ENCODE data around the gene NOD2.

Gene NOD2

DNA sequence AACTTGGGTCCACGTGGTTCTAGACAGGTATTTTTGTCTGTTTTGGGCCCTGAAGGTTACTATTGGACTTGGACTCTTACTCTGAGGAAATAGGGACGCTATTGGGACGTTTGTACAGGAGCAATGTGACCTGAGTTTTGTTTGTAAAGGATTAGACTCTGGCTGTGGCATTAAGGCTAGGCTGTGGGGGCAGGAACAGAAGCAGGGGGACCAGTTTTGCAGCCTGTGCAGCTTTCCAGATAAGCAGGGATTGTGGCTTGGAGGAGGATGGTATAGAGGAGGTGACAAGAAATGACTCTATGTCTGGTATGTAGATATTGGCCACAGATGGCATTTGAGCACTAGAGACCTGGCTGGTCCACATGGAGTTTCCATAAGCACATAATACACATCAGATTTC lies 12.8 kb downstream of the NOD2 start:
- in situ Hi-C loops (cut with MboI; ENCODE audit: low sequenced_read_pairs, unreplicated experiment): no loop called here
- no peak for DNase-seq (ENCODE audit: low spot score)
- TF ChIP-seq, protein P1, sequence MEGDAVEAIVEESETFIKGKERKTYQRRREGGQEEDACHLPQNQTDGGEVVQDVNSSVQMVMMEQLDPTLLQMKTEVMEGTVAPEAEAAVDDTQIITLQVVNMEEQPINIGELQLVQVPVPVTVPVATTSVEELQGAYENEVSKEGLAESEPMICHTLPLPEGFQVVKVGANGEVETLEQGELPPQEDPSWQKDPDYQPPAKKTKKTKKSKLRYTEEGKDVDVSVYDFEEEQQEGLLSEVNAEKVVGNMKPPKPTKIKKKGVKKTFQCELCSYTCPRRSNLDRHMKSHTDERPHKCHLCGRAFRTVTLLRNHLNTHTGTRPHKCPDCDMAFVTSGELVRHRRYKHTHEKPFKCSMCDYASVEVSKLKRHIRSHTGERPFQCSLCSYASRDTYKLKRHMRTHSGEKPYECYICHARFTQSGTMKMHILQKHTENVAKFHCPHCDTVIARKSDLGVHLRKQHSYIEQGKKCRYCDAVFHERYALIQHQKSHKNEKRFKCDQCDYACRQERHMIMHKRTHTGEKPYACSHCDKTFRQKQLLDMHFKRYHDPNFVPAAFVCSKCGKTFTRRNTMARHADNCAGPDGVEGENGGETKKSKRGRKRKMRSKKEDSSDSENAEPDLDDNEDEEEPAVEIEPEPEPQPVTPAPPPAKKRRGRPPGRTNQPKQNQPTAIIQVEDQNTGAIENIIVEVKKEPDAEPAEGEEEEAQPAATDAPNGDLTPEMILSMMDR (IDR thresholded peaks at IDR 0.05; ENCODE audit: borderline replicate concordance, control extremely low read depth, extremely low read depth, insufficient read depth, missing control alignments): no peak

DNA sequence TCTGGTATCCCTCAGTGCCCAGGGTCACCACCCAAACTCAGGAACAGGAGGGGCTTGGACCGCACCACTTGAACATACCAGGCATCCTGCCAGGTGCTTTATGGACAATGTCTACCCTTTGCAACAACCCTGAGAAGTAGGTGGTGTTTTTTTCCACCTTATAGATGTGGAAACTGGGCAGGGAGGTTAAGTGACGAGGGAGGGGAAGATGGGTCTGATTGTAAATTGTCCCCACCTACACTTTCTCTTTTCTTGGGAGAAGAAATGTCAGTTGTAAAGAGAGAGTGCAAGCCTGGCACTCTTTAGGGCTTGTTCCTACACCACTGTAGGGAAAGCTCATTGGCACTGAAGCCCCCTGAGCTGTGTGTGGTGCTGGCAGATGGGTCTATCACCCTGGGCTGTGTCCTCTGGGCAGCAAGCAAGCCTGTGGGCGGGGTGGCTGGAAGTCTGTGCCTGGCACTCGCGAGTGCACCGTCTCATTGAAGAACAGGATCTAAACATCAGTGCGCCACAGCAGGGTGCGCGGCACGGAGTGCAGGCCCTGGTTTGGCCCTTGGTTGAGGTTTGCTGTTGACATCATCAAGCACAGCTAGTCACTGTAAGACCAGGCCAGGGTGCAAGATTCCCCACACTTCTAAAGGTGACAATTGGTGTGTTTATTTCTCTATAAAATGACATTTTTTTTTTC lies 15.1 kb downstream of the NOD2 start:
- TF ChIP-seq, protein P1 (IDR thresholded peaks at IDR 0.05; ENCODE audit: borderline replicate concordance, control extremely low read depth, extremely low read depth, insufficient read depth, missing control alignments): no peak
- in situ Hi-C loops (cut with MboI; ENCODE audit: low sequenced_read_pairs, unreplicated experiment): no loop called here
- no peak for DNase-seq (ENCODE audit: low spot score)

DNA sequence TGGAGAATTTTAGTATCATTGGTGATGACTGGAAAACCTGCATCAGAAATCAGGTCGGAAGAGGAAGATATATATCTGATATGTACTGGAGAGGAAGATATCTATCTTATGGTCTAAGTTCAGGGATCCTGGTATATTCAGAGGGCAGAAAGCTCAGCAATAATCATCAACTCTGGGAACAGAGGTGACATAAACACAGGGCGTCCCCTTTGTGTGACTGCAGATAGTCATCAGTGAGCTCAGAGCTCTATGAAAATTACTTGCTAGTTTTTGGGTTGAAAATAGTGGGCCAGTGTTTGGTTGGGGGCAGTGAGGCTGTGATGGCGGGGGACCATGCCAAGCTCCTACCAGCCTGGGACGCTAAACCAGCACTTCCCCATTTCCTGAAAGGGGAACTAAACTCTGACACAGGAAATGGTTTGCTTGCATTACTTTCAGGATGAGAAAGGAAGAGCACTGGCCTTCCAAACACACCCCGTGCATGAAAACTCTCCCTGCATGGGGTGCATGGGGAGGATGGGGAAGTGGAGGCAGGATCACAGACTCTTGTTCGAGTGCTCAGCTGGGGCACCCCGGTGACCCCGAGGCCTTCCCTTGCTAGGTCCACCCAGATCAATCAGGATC lies 15.8 kb downstream of the NOD2 start:
- peak; percentile 47 for DNase-seq (ENCODE audit: low spot score)
- TF ChIP-seq, protein P1 (IDR thresholded peaks at IDR 0.05; ENCODE audit: borderline replicate concordance, control extremely low read depth, extremely low read depth, insufficient read depth, missing control alignments): no peak
- in situ Hi-C loops (cut with MboI; ENCODE audit: low sequenced_read_pairs, unreplicated experiment): no loop called here

DNA sequence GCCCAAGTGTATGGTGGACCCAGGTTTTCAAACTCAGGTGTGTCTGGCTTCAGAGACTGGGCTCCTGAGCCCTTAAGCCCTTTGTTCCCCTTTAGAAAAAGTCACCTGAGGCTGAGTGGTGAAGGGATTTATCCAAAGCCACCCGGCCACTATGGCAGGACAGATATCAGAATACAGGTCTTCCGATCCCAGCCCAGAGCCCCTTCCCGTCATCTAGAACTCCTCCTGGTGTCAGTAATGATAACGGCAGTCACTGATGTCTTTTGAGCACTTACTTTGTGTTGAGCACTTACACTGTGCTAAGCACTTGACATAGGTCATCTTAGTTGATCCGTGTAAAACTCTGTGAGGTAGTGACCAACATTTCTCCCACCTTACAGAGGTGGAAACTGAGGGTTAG lies 16.6 kb downstream of the NOD2 start:
- DNase-seq (ENCODE audit: low spot score): no peak
- TF ChIP-seq, protein P1 (IDR thresholded peaks at IDR 0.05; ENCODE audit: borderline replicate concordance, control extremely low read depth, extremely low read depth, insufficient read depth, missing control alignments): no peak
- in situ Hi-C loops (cut with MboI; ENCODE audit: low sequenced_read_pairs, unreplicated experiment): no loop called here

DNA sequence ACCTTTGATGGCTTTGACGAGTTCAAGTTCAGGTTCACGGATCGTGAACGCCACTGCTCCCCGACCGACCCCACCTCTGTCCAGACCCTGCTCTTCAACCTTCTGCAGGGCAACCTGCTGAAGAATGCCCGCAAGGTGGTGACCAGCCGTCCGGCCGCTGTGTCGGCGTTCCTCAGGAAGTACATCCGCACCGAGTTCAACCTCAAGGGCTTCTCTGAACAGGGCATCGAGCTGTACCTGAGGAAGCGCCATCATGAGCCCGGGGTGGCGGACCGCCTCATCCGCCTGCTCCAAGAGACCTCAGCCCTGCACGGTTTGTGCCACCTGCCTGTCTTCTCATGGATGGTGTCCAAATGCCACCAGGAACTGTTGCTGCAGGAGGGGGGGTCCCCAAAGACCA lies 17.6 kb downstream of the NOD2 start:
- in situ Hi-C loops (cut with MboI; ENCODE audit: low sequenced_read_pairs, unreplicated experiment): no loop called here
- TF ChIP-seq, protein P1 (IDR thresholded peaks at IDR 0.05; ENCODE audit: borderline replicate concordance, control extremely low read depth, extremely low read depth, insufficient read depth, missing control alignments): no peak
- no peak for DNase-seq (ENCODE audit: low spot score)

DNA sequence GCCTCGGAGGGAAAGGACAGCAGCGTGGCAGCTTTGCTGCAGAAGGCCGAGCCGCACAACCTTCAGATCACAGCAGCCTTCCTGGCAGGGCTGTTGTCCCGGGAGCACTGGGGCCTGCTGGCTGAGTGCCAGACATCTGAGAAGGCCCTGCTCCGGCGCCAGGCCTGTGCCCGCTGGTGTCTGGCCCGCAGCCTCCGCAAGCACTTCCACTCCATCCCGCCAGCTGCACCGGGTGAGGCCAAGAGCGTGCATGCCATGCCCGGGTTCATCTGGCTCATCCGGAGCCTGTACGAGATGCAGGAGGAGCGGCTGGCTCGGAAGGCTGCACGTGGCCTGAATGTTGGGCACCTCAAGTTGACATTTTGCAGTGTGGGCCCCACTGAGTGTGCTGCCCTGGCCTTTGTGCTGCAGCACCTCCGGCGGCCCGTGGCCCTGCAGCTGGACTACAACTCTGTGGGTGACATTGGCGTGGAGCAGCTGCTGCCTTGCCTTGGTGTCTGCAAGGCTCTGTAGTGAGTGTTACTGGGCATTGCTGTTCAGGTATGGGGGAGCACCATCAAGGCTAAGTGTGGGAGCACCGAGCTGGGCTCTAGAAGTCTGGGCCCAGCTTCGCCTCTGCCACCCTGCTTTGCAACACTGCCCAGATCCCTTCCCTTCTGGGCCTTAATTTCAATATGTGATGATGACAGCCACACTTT lies 18.6 kb downstream of the NOD2 start:
- in situ Hi-C loops (cut with MboI; ENCODE audit: low sequenced_read_pairs, unreplicated experiment): no loop called here
- DNase-seq (ENCODE audit: low spot score): no peak

More for the DNA sequence above, 18.6 kb downstream of the NOD2 start:
- TF ChIP-seq, protein P1 (IDR thresholded peaks at IDR 0.05; ENCODE audit: borderline replicate concordance, control extremely low read depth, extremely low read depth, insufficient read depth, missing control alignments): no peak

Data from GM13976 (cell line).